Gastrocnemius medialis (tissue), 4 donors: ENCODE results near the gene CCNF.

Experiments used
- POLR2A ChIP-seq, 2 donors: fragments of 450-650 bp; IDR thresholded peaks; one replicate each; pipeline ENCODE4 v1.6.1; 2017; ENCODE audit warnings: antibody characterized with exemption in 2 of 2, mild to moderate bottlenecking in 2 of 2, moderate library complexity in 2 of 2
- TF ChIP-seq, protein P1 (sequence below), 5 experiments: fragments of 450-650 bp in 3 of 5; fragments of 200-600 bp in 2 of 5; sonication (generic) in 2 of 5; IDR thresholded peaks in 4 of 5; conservative IDR thresholded peaks in 1 of 5; 1 replicate in 4 of 5; 2 replicates in 1 of 5; pipeline ENCODE4 v1.5.1; 2016 to 2019; ENCODE audit warnings: antibody characterized with exemption in 5 of 5, mild to moderate bottlenecking in 3 of 5, moderate library complexity in 3 of 5

DNA sequence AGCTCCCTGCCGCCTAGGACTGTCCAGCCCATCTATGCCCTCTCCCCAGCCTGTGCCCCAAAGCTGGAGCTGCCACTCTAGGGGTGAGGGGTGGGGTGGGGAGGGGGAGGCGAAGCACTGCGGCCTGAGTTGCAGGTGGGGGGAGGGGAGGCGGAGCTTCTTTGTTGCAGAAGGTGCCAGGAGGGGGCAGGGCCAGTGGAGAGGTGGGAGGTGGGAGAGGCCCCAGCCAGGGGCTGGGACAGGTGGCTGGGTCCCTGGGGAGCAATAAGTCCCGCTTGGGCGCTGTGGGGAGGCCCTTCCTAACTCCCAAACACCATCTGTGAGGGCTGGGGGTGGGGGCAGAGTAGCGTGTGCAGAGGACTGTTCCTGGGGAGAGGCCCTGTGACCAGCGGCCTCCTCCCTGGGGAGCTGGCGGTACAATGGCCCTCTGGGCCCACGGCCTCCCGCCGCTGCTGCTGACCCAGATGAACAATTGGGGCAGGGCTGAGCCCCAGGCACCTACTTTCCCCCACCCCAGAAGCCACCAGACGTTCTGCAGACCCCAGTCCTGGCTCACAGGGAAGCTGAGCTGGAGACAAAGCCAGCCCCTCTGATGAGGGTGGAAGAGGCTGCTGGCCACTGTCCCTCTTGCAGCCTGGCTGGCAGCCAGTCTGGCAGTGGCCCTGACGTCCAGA, 39.6 kb downstream of the CCNF start:
- TF ChIP-seq, protein P1, sequence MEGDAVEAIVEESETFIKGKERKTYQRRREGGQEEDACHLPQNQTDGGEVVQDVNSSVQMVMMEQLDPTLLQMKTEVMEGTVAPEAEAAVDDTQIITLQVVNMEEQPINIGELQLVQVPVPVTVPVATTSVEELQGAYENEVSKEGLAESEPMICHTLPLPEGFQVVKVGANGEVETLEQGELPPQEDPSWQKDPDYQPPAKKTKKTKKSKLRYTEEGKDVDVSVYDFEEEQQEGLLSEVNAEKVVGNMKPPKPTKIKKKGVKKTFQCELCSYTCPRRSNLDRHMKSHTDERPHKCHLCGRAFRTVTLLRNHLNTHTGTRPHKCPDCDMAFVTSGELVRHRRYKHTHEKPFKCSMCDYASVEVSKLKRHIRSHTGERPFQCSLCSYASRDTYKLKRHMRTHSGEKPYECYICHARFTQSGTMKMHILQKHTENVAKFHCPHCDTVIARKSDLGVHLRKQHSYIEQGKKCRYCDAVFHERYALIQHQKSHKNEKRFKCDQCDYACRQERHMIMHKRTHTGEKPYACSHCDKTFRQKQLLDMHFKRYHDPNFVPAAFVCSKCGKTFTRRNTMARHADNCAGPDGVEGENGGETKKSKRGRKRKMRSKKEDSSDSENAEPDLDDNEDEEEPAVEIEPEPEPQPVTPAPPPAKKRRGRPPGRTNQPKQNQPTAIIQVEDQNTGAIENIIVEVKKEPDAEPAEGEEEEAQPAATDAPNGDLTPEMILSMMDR (IDR thresholded peaks at IDR 0.05 in 4 of 5, conservative IDR thresholded peaks at IDR 0.05 in 1 of 5) = no peak
- no peak for TF ChIP-seq POLR2A (IDR thresholded peaks at IDR 0.05)
